HEK293 (cell line): ENCODE measurements around the gene DNM1.

Experiments
- GFI1B ChIP-seq: fragments of 450-650 bp; formaldehyde crosslinking; IDR thresholded peaks from 2 replicates; pipeline ENCODE4 v1.5.1; 2016; ENCODE audit warnings: missing biosample characterization, missing genetic modification characterization
- HOXA7 ChIP-seq: sonication (generic); formaldehyde crosslinking; IDR thresholded peaks from 2 replicates; pipeline ENCODE4 v1.8.1; 2022; ENCODE audit warnings: missing genetic modification reagents, borderline replicate concordance
- IKZF3 ChIP-seq: fragments of 450-650 bp; IDR thresholded peaks from 2 replicates; pipeline ENCODE4 v1.5.0; 2018; ENCODE audit warnings: missing biosample characterization, mild to moderate bottlenecking, missing genetic modification characterization, moderate library complexity
- KLF10 ChIP-seq: fragments of 450-650 bp; IDR thresholded peaks from 2 replicates; pipeline ENCODE4 v1.5.1; 2018; ENCODE audit warnings: missing biosample characterization, mild to moderate bottlenecking, missing genetic modification characterization
- KLF7 ChIP-seq: fragments of 450-650 bp; formaldehyde crosslinking; IDR thresholded peaks from 2 replicates; pipeline ENCODE4 v1.5.1; 2016; ENCODE audit warnings: missing biosample characterization, missing genetic modification characterization, borderline replicate concordance
- OVOL3 ChIP-seq: fragments of 450-650 bp; formaldehyde crosslinking; IDR thresholded peaks from 2 replicates; pipeline ENCODE4 v1.5.1; 2016; ENCODE audit warnings: missing biosample characterization, missing genetic modification characterization
- SETDB1 ChIP-seq: IDR thresholded peaks from one replicate; pipeline ENCODE4 v1.6.1; 2017; ENCODE audit warnings: mild to moderate bottlenecking, low read length, moderate library complexity, mixed read lengths; ENCODE audit not compliant: insufficient read length
- ZBTB1 ChIP-seq: fragments of 450-650 bp; formaldehyde crosslinking; IDR thresholded peaks from 2 replicates; pipeline ENCODE4 v1.5.1; 2016; ENCODE audit warnings: missing biosample characterization, missing genetic modification characterization
- ZFP3 ChIP-seq: fragments of 450-650 bp; formaldehyde crosslinking; IDR thresholded peaks from 2 replicates; pipeline ENCODE4 v1.5.1; 2016; ENCODE audit warnings: low read depth, missing biosample characterization, missing genetic modification characterization
- ZNF10 ChIP-seq: fragments of 450-650 bp; formaldehyde crosslinking; IDR thresholded peaks from 2 replicates; pipeline ENCODE4 v1.5.1; 2017; ENCODE audit warnings: missing biosample characterization, missing genetic modification characterization
- ZNF140 ChIP-seq: fragments of 450-650 bp; formaldehyde crosslinking; IDR thresholded peaks from 2 replicates; pipeline ENCODE4 v1.5.1; 2016; ENCODE audit warnings: missing biosample characterization, missing genetic modification characterization
- ZNF184 ChIP-seq: fragments of 450-650 bp; IDR thresholded peaks from 2 replicates; pipeline ENCODE4 v1.5.1; 2018; ENCODE audit warnings: missing biosample characterization, mild to moderate bottlenecking, missing genetic modification characterization
- ZNF324 ChIP-seq: fragments of 450-650 bp; formaldehyde crosslinking; IDR thresholded peaks from 2 replicates; pipeline ENCODE4 v1.5.1; 2016; ENCODE audit warnings: missing biosample characterization, missing genetic modification characterization
- ZNF366 ChIP-seq: fragments of 450-650 bp; formaldehyde crosslinking; conservative IDR thresholded peaks from 2 replicates; pipeline ENCODE4 v1.5.1; 2016; ENCODE audit warnings: missing biosample characterization, missing genetic modification characterization
- ZNF37A ChIP-seq: fragments of 450-650 bp; IDR thresholded peaks from 2 replicates; pipeline ENCODE4 v1.5.1; 2018; ENCODE audit warnings: missing biosample characterization, missing genetic modification characterization
- ZNF416 ChIP-seq: fragments of 450-650 bp; formaldehyde crosslinking; IDR thresholded peaks from 2 replicates; pipeline ENCODE4 v1.5.1; 2016; ENCODE audit warnings: missing biosample characterization, missing genetic modification characterization
- ZNF510 ChIP-seq: fragments of 450-650 bp; formaldehyde crosslinking; IDR thresholded peaks from 2 replicates; pipeline ENCODE4 v1.5.1; 2018; ENCODE audit warnings: mild to moderate bottlenecking, missing genetic modification characterization, missing biosample characterization; ENCODE audit not compliant: insufficient replicate concordance
- ZNF600 ChIP-seq: fragments of 450-650 bp; formaldehyde crosslinking; IDR thresholded peaks from 2 replicates; pipeline ENCODE4 v1.5.1; 2016; ENCODE audit warnings: missing biosample characterization, missing genetic modification characterization
- ZNF624 ChIP-seq: fragments of 450-650 bp; formaldehyde crosslinking; IDR thresholded peaks from 2 replicates; pipeline ENCODE4 v1.5.1; 2017; ENCODE audit warnings: missing biosample characterization, missing genetic modification characterization
- ZNF747 ChIP-seq: fragments of 450-650 bp; formaldehyde crosslinking; IDR thresholded peaks from 2 replicates; pipeline ENCODE4 v1.5.1; 2016; ENCODE audit warnings: missing biosample characterization, missing genetic modification characterization
- ZNF777 ChIP-seq: fragments of 450-650 bp; formaldehyde crosslinking; IDR thresholded peaks from 2 replicates; pipeline ENCODE4 v1.5.1; 2017; ENCODE audit warnings: missing biosample characterization, missing genetic modification characterization, borderline replicate concordance
- ZSCAN23 ChIP-seq: fragments of 450-650 bp; formaldehyde crosslinking; IDR thresholded peaks from 2 replicates; pipeline ENCODE4 v1.5.1; 2016; ENCODE audit warnings: missing biosample characterization, missing genetic modification characterization
- TF ChIP-seq, protein P1 (sequence below): fragments of 450-650 bp; formaldehyde crosslinking; IDR thresholded peaks from 2 replicates; pipeline ENCODE4 v1.5.1; 2017; ENCODE audit warnings: missing biosample characterization, mild to moderate bottlenecking, missing genetic modification characterization, moderate library complexity
- TF ChIP-seq, protein P2 (sequence below): fragments of 450-650 bp; formaldehyde crosslinking; IDR thresholded peaks from 2 replicates; pipeline ENCODE4 v1.5.1; 2016; ENCODE audit warnings: missing biosample characterization, missing genetic modification characterization
- TF ChIP-seq, protein P3 (sequence below): fragments of 450-650 bp; formaldehyde crosslinking; IDR thresholded peaks from 2 replicates; pipeline ENCODE4 v1.5.1; 2016; ENCODE audit warnings: missing biosample characterization, missing genetic modification characterization
- TF ChIP-seq, protein P4 (sequence below): fragments of 450-650 bp; formaldehyde crosslinking; IDR thresholded peaks from 2 replicates; pipeline ENCODE4 v1.5.1; 2016; ENCODE audit warnings: missing biosample characterization, missing genetic modification characterization
- TF ChIP-seq, protein P5 (sequence below): fragments of 450-650 bp; formaldehyde crosslinking; IDR thresholded peaks from 2 replicates; pipeline ENCODE4 v1.5.1; 2017; ENCODE audit warnings: missing biosample characterization, missing genetic modification characterization
- TF ChIP-seq, protein P6 (sequence below): fragments of 450-650 bp; formaldehyde crosslinking; IDR thresholded peaks from 2 replicates; pipeline ENCODE4 v1.5.1; 2016; ENCODE audit warnings: missing biosample characterization, missing genetic modification characterization

The DNM1 gene

DNA sequence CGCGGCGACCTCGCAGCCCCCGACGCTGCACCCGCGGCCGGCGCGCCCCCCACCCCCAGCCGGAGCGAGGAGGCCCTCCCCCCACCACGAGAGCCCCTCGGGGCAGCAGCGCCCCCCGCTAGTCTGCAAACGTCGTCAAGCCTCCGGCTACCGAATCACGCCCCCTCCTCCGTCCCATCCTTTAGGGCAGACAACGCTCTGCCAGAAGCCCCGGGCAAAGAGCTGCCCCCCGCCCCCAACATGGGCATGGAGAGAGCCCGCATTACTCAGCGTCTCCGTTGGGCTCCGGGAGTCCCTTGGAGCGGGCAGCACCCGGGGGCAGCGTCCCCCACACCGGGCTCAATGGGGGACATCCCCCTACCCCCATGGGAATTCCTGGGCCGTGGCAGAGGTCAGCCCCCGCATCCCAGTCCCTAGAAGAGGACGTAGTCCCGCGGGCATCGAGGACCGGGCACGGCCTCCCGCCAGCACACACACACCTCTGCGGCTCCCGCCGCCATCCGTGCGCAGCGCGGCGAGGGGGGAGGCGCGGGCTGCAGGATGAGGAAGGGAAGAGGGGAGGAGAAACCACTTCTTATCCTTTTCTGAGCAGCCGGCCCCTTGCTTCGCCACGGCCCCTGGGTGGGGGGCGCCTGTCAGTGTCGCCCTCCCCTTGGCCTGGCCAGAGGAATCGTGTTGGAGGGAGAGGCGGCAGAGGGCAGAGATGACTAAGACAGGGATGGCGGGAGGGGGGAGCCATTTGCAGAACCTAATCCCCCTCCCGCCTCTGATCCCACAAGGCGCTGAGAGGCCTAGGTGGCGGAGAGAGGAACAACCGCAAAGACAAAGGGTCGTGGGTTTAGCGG, 750 bp downstream of the DNM1 start (continued):
- TF ChIP-seq ZNF324 (peak; percentile 36), ZNF600 (tag by site-specific recombination) (peak; percentile 76), SETDB1 (no peak), KLF7 (tag by site-specific recombination) (no peak), KLF10 (tag by site-specific recombination) (no peak), ZNF624 (tag by site-specific recombination) (no peak), OVOL3 (tag by site-specific recombination) (no peak), GFI1B (tag by site-specific recombination) (no peak), ZSCAN23 (tag by site-specific recombination) (no peak), ZBTB1 (tag by site-specific recombination) (no peak), ZNF10 (tag by site-specific recombination) (no peak), ZFP3 (tag by site-specific recombination) (no peak), HOXA7 (no peak), ZNF37A (tag by site-specific recombination) (no peak), IKZF3 (peak; percentile 48), ZNF777 (tag by site-specific recombination) (no peak), ZNF747 (tag by site-specific recombination) (no peak), ZNF140 (no peak), ZNF416 (tag by site-specific recombination) (no peak), ZNF184 (tag by site-specific recombination) (no peak), ZNF510 (no peak), ZNF366 (tag by site-specific recombination) (peak; percentile 93)
- TF ChIP-seq, protein P1, sequence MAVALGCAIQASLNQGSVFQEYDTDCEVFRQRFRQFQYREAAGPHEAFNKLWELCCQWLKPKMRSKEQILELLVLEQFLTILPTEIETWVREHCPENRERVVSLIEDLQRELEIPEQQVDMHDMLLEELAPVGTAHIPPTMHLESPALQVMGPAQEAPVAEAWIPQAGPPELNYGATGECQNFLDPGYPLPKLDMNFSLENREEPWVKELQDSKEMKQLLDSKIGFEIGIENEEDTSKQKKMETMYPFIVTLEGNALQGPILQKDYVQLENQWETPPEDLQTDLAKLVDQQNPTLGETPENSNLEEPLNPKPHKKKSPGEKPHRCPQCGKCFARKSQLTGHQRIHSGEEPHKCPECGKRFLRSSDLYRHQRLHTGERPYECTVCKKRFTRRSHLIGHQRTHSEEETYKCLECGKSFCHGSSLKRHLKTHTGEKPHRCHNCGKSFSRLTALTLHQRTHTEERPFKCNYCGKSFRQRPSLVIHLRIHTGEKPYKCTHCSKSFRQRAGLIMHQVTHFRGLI (tag by site-specific recombination): peak; percentile 79
- TF ChIP-seq, protein P2, sequence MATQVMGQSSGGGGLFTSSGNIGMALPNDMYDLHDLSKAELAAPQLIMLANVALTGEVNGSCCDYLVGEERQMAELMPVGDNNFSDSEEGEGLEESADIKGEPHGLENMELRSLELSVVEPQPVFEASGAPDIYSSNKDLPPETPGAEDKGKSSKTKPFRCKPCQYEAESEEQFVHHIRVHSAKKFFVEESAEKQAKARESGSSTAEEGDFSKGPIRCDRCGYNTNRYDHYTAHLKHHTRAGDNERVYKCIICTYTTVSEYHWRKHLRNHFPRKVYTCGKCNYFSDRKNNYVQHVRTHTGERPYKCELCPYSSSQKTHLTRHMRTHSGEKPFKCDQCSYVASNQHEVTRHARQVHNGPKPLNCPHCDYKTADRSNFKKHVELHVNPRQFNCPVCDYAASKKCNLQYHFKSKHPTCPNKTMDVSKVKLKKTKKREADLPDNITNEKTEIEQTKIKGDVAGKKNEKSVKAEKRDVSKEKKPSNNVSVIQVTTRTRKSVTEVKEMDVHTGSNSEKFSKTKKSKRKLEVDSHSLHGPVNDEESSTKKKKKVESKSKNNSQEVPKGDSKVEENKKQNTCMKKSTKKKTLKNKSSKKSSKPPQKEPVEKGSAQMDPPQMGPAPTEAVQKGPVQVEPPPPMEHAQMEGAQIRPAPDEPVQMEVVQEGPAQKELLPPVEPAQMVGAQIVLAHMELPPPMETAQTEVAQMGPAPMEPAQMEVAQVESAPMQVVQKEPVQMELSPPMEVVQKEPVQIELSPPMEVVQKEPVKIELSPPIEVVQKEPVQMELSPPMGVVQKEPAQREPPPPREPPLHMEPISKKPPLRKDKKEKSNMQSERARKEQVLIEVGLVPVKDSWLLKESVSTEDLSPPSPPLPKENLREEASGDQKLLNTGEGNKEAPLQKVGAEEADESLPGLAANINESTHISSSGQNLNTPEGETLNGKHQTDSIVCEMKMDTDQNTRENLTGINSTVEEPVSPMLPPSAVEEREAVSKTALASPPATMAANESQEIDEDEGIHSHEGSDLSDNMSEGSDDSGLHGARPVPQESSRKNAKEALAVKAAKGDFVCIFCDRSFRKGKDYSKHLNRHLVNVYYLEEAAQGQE: no peak
- TF ChIP-seq, protein P3, sequence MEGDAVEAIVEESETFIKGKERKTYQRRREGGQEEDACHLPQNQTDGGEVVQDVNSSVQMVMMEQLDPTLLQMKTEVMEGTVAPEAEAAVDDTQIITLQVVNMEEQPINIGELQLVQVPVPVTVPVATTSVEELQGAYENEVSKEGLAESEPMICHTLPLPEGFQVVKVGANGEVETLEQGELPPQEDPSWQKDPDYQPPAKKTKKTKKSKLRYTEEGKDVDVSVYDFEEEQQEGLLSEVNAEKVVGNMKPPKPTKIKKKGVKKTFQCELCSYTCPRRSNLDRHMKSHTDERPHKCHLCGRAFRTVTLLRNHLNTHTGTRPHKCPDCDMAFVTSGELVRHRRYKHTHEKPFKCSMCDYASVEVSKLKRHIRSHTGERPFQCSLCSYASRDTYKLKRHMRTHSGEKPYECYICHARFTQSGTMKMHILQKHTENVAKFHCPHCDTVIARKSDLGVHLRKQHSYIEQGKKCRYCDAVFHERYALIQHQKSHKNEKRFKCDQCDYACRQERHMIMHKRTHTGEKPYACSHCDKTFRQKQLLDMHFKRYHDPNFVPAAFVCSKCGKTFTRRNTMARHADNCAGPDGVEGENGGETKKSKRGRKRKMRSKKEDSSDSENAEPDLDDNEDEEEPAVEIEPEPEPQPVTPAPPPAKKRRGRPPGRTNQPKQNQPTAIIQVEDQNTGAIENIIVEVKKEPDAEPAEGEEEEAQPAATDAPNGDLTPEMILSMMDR (tag by site-specific recombination): 0 out of 2 replicates have a peak, but pooled peaks have one; percentile 44
- TF ChIP-seq, protein P4, sequence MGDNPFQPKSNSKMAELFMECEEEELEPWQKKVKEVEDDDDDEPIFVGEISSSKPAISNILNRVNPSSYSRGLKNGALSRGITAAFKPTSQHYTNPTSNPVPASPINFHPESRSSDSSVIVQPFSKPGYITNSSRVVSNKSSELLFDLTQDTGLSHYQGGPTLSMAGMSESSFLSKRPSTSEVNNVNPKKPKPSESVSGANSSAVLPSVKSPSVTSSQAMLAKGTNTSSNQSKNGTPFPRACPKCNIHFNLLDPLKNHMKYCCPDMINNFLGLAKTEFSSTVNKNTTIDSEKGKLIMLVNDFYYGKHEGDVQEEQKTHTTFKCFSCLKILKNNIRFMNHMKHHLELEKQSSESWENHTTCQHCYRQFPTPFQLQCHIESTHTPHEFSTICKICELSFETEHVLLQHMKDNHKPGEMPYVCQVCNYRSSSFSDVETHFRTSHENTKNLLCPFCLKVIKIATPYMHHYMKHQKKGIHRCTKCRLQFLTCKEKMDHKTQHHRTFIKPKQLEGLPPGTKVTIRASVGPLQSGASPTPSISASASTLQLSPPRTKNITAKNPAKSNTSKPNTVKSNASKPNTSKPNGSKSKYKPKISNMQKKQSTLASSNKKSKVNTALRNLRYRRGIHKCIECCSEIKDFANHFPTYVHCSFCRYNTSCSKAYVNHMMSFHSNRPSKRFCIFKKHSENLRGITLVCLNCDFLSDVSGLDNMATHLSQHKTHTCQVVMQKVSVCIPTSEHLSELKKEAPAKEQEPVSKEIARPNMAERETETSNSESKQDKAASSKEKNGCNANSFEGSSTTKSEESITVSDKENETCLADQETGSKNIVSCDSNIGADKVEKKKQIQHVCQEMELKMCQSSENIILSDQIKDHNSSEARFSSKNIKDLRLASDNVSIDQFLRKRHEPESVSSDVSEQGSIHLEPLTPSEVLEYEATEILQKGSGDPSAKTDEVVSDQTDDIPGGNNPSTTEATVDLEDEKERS (tag by site-specific recombination): no peak
- TF ChIP-seq, protein P5, sequence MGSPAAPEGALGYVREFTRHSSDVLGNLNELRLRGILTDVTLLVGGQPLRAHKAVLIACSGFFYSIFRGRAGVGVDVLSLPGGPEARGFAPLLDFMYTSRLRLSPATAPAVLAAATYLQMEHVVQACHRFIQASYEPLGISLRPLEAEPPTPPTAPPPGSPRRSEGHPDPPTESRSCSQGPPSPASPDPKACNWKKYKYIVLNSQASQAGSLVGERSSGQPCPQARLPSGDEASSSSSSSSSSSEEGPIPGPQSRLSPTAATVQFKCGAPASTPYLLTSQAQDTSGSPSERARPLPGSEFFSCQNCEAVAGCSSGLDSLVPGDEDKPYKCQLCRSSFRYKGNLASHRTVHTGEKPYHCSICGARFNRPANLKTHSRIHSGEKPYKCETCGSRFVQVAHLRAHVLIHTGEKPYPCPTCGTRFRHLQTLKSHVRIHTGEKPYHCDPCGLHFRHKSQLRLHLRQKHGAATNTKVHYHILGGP (tag by site-specific recombination): no peak
- TF ChIP-seq, protein P6, sequence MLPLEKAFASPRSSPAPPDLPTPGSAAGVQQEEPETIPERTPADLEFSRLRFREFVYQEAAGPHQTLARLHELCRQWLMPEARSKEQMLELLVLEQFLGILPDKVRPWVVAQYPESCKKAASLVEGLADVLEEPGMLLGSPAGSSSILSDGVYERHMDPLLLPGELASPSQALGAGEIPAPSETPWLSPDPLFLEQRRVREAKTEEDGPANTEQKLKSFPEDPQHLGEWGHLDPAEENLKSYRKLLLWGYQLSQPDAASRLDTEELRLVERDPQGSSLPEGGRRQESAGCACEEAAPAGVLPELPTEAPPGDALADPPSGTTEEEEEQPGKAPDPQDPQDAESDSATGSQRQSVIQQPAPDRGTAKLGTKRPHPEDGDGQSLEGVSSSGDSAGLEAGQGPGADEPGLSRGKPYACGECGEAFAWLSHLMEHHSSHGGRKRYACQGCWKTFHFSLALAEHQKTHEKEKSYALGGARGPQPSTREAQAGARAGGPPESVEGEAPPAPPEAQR: no peak
